H1 (cell line): ENCODE data around the gene COL16A1. TPM values are rescaled to one million over a fixed set of nuclear protein-coding genes. Genes with fewer than 3 reads are reported as not detected.
"Not testable (repeated sequence)": the region's sequence is repeated elsewhere in the genome, so short reads cannot be mapped to it uniquely, and the experiment has no call there.

Experiments
- CTCF ChIA-PET: fragments of 300-600 bp; sonication (Branson Sonifier 250); formaldehyde crosslinking; loops from one replicate; lab custom pipeline; 2021; ENCODE audit not compliant: partially characterized antibody; lab: Charles Lee
- POLR2A ChIA-PET: fragments of 300-600 bp; sonication (Branson Sonifier 250); formaldehyde crosslinking; loops from one replicate; lab custom pipeline; 2021; ENCODE audit warnings: inconsistent platforms; ENCODE audit not compliant: partially characterized antibody; lab: Charles Lee
- DNase-seq, 2 experiments: peaks; one replicate each; pipeline versions ENCODE4 v3.0.0 to v3.0.0-alpha.2; 2010 to 2022; ENCODE audit warnings: low spot score in 2 of 2, low read depth in 1 of 2, mixed read lengths in 1 of 2
- FAIRE-seq: peaks from 2 replicates; lab custom pipeline; 2011; peaks lifted over from hg19 to GRCh38; lab: Jason Lieb, UNC
- H2AFZ ChIP-seq: 2 replicates; pipeline ENCODE4 v1.8.1; 2012; ENCODE audit warnings: low read length, inconsistent platforms
- H2AK5ac ChIP-seq: 2 replicates; pipeline ENCODE4 v1.6.1; 2013; ENCODE audit warnings: low read depth, low read length
- H2BK120ac ChIP-seq: replicated peaks from 2 replicates; pipeline ENCODE3; 2013; ENCODE audit warnings: low read depth, low read length, inconsistent platforms
- H2BK12ac ChIP-seq: 2 replicates; pipeline ENCODE4 v1.6.1; 2013; ENCODE audit warnings: low read depth, low read length
- H2BK15ac ChIP-seq: 2 replicates; pipeline ENCODE4 v1.6.1; 2013; ENCODE audit warnings: low read length
- H2BK20ac ChIP-seq: 2 replicates; pipeline ENCODE4 v1.6.1; 2013; ENCODE audit warnings: low read length
- H2BK5ac ChIP-seq: 2 replicates; pipeline ENCODE4 v1.6.1; 2013; ENCODE audit warnings: low read depth, low read length
- H3K14ac ChIP-seq: 2 replicates; pipeline ENCODE4 v1.6.1; 2013; ENCODE audit warnings: inconsistent platforms; ENCODE audit not compliant: insufficient read length
- H3K18ac ChIP-seq: 2 replicates; pipeline ENCODE4 v1.6.1; 2013; ENCODE audit warnings: low read length; ENCODE audit errors: extremely low read depth
- H3K23ac ChIP-seq: 2 replicates; pipeline ENCODE4 v1.6.1; 2013; ENCODE audit warnings: inconsistent platforms; ENCODE audit not compliant: insufficient read length
- H3K23me2 ChIP-seq: 2 replicates; pipeline ENCODE4 v1.6.1; 2013; ENCODE audit warnings: low read depth, low read length
- H3K27ac ChIP-seq: 2 replicates; pipeline ENCODE4 v1.6.1; 2011; ENCODE audit warnings: low read depth, low read length, inconsistent platforms
- H3K27me3 ChIP-seq, 4 experiments: replicated peaks in 1 of 4; 1 replicate in 1 of 4; 2 replicates in 3 of 4; pipeline versions ENCODE4 v1.6.1 to v1.8.1; 2011 to 2013; ENCODE audit warnings: low read length in 3 of 4, mild to moderate bottlenecking in 3 of 4, inconsistent platforms in 2 of 4, mixed read lengths in 2 of 4, moderate library complexity in 1 of 4; ENCODE audit not compliant: control insufficient read depth in 3 of 4, insufficient read depth in 3 of 4; ENCODE audit errors: extremely low read depth in 1 of 4
- H3K36me3 ChIP-seq, 4 experiments: 2 replicates each; pipeline versions ENCODE4 v1.6.1 to v1.8.1; 2011 to 2013; ENCODE audit warnings: mild to moderate bottlenecking in 4 of 4, low read length in 3 of 4, moderate library complexity in 2 of 4, control low read depth in 1 of 4, inconsistent platforms in 1 of 4; ENCODE audit not compliant: insufficient read depth in 4 of 4, control insufficient read depth in 2 of 4
- H3K4ac ChIP-seq: replicated peaks from 2 replicates; pipeline ENCODE3; 2013; ENCODE audit warnings: low read length, low read depth, mixed read lengths, inconsistent platforms; ENCODE audit not compliant: insufficient read length
- H3K4me1 ChIP-seq, 4 experiments: replicated peaks in 1 of 4; 1 replicate in 1 of 4; 2 replicates in 3 of 4; pipeline versions ENCODE4 v1.6.1 to v1.8.1; 2011 to 2013; ENCODE audit warnings: low read length in 3 of 4, inconsistent platforms in 2 of 4, mixed read lengths in 1 of 4; ENCODE audit not compliant: insufficient read depth in 4 of 4, control insufficient read depth in 3 of 4
- H3K4me2 ChIP-seq, 2 experiments: 2 replicates each; pipeline versions ENCODE4 v1.6.1 to v1.8.1; 2011 to 2013; ENCODE audit warnings: low read depth in 2 of 2, low read length in 2 of 2, control low read depth in 1 of 2, inconsistent platforms in 1 of 2, mild to moderate bottlenecking in 1 of 2; ENCODE audit not compliant: insufficient read depth in 1 of 2
- H3K4me3 ChIP-seq, 4 experiments: fragments of 200-600, 300-600 bp in 1 of 4; sonication (generic), shearing (Covaris generic), sonication (Bioruptor Twin) in 1 of 4; 2 replicates each; pipeline versions ENCODE4 v1.5.1 to v1.8.1; 2011 to 2016; ENCODE audit warnings: low read length in 4 of 4, low read depth in 3 of 4, control low read depth in 2 of 4, inconsistent platforms in 2 of 4, mild to moderate bottlenecking in 2 of 4, mixed read lengths in 1 of 4, moderate library complexity in 1 of 4; ENCODE audit not compliant: insufficient read depth in 2 of 4; ENCODE audit errors: extremely low read depth in 1 of 4
- H3K56ac ChIP-seq: replicated peaks from 2 replicates; pipeline ENCODE3; 2013; ENCODE audit warnings: low read depth, mild to moderate bottlenecking, mixed read lengths, low read length, inconsistent platforms; ENCODE audit not compliant: insufficient read length
- H3K79me1 ChIP-seq: 2 replicates; pipeline ENCODE4 v1.6.1; 2013; ENCODE audit warnings: low read depth, low read length, control low read depth
- H3K79me2 ChIP-seq, 2 experiments: 2 replicates each; pipeline versions ENCODE4 v1.6.1 to v1.8.1; 2012 to 2013; ENCODE audit warnings: low read length in 2 of 2, mild to moderate bottlenecking in 2 of 2, inconsistent platforms in 1 of 2; ENCODE audit not compliant: insufficient read depth in 2 of 2, control insufficient read depth in 1 of 2
- H3K9ac ChIP-seq, 4 experiments: replicated peaks in 1 of 4; 1 replicate in 1 of 4; 2 replicates in 3 of 4; pipeline versions ENCODE4 v1.6.1 to v1.8.1; 2011 to 2013; ENCODE audit warnings: low read depth in 3 of 4, low read length in 3 of 4, control low read depth in 2 of 4, mild to moderate bottlenecking in 2 of 4, moderate library complexity in 2 of 4, inconsistent platforms in 1 of 4; ENCODE audit errors: extremely low read depth in 1 of 4
- H3K9me3 ChIP-seq, 2 experiments: 2 replicates each; pipeline versions ENCODE4 v1.6.1 to v1.8.1; 2012 to 2013; ENCODE audit warnings: mild to moderate bottlenecking in 2 of 2, moderate library complexity in 2 of 2, control low read depth in 1 of 2, inconsistent platforms in 1 of 2, low read depth in 1 of 2, low read length in 1 of 2, mixed read lengths in 1 of 2; ENCODE audit not compliant: insufficient read depth in 2 of 2
- H4K20me1 ChIP-seq, 2 experiments: replicated peaks in 1 of 2; 2 replicates each; pipeline versions ENCODE3 to v1.8.1; 2011 to 2013; ENCODE audit warnings: inconsistent platforms in 2 of 2, low read length in 2 of 2, mild to moderate bottlenecking in 1 of 2; ENCODE audit not compliant: insufficient read depth in 2 of 2, control insufficient read depth in 1 of 2
- H4K5ac ChIP-seq: 2 replicates; pipeline ENCODE4 v1.6.1; 2013; ENCODE audit warnings: low read length, low read depth, mixed read lengths, inconsistent platforms; ENCODE audit not compliant: insufficient read length
- H4K8ac ChIP-seq: 2 replicates; pipeline ENCODE4 v1.8.0; 2013; ENCODE audit warnings: mild to moderate bottlenecking, moderate library complexity, low read length, inconsistent platforms; ENCODE audit not compliant: insufficient read depth; ENCODE audit errors: extremely low read depth
- H4K91ac ChIP-seq: replicated peaks from 2 replicates; pipeline ENCODE3; 2013; ENCODE audit warnings: low read length, mixed read lengths, inconsistent platforms; ENCODE audit not compliant: insufficient read length
- WGBS, 2 experiments: shearing (Covaris generic) in 1 of 2; methylation state at CpG; one replicate each; pipeline versions ENCODE4 v1.1.6 to v1.1.7; 2013 to 2015; ENCODE audit warnings: low lambda C conversion rate in 2 of 2, mixed read lengths in 2 of 2, inconsistent platforms in 1 of 2, low coverage in 1 of 2, missing lambda C conversion rate in 1 of 2; ENCODE audit not compliant: insufficient replicate concordance in 2 of 2, insufficient coverage in 1 of 2, insufficient read length in 1 of 2; ENCODE audit errors: extremely low coverage in 1 of 2, missing lambda C conversion rate in 1 of 2; 5-methylcytosine and 5-hydroxymethylcytosine counted together
- polyA plus RNA-seq, 7 experiments: library from polyadenylated mRNA; depleted of rRNA in 3 of 7; stranded (reverse) in 5 of 7; unstranded in 2 of 7; fragments of >200 nt in 5 of 7; fragments of 200-250 nt in 2 of 7; gene quantifications; 1 replicate in 5 of 7; 2 replicates in 1 of 7; 4 replicates in 1 of 7; pipeline versions ENCODE4 v1.2.1 to v1.2.3, GENCODE V29; 2011 to 2013; ENCODE audit warnings: missing spikeins in 2 of 7, mixed read lengths in 2 of 7
- total RNA-seq: library from RNA; stranded (reverse); fragmentation: NEBNext Ultra II Directional; extraction: Animal tissue kit (Norgen Biotek cat#: 25700); gene quantifications from 2 replicates; pipeline ENCODE4 v1.2.1, GENCODE V29; 2021

The COL16A1 gene
- total and polyA plus RNA-seq, 2 of the 8 experiments (the other 6 are each of a cell fraction or from before 2014, with no cell fraction given) = 2.0 to 10.5 TPM

GRCh38 chr1:31707059-31707600, 3.3 kb upstream of the COL16A1 start:
- not testable (repeated sequence) for FAIRE-seq, H3K9ac ChIP-seq, H4K20me1 ChIP-seq, H3K23ac ChIP-seq, DNase-seq, H3K36me3 ChIP-seq, H2BK5ac ChIP-seq, H3K79me2 ChIP-seq, H3K4me2 ChIP-seq, H3K56ac ChIP-seq, H3K14ac ChIP-seq, H3K79me1 ChIP-seq, H2AFZ ChIP-seq, H2AK5ac ChIP-seq, H3K4ac ChIP-seq, H3K27ac ChIP-seq, H3K9me3 ChIP-seq, H3K23me2 ChIP-seq, H2BK120ac ChIP-seq, H2BK15ac ChIP-seq, H2BK20ac ChIP-seq, H3K4me3 ChIP-seq, H3K18ac ChIP-seq, H4K5ac ChIP-seq, H3K27me3 ChIP-seq, H4K8ac ChIP-seq
- POLR2A ChIA-PET = interaction anchor here (1.5 to 7.3 kb wide), 2 partner anchors 8 to 13 kb away, joined by 3 to 43 read pairs; no protein-coding TSS in a partner anchor
- Histone ChIP-seq H3K4me1 (peaks cover 9 to 28% (median 16%) of the 10 kb centered on the region in 4 experiments), H2BK12ac (0 out of 2 replicates have a peak overlapping the region, but pooled peaks have one; percentile 62), H4K91ac (peak overlapping the region; percentile 22)
- 80% methylated on average over 4 of the region's 4 CpGs; no CpG with 5 or more reads in 1 of the 2 experiments for WGBS, 2 experiments
- CTCF ChIA-PET = interaction anchor here (1.8 to 11.5 kb wide), 5 partner anchors 17 to 83 kb away, joined by 7 to 181 read pairs (median 24); no protein-coding TSS in a partner anchor
